ENCODE data around the gene METTL25B. TPM values are rescaled to one million over a fixed set of nuclear protein-coding genes. Genes with fewer than 3 reads are reported as not detected.

Gene METTL25B
- total RNA-seq (2014; rRNA removed; shearing (Covaris generic)) = 7.9 and 11.9 TPM in 2 replicates

- peak; percentile 90 for DNase-seq (ENCODE audit: low read depth)
Observed at GRCh38 chr1:156727926-156728598, at the start of gene METTL25B. Gene METTL25B (plus strand): TSS chr1:156728469. CDS start chr1:156729105, 636 bp downstream.

DNA sequence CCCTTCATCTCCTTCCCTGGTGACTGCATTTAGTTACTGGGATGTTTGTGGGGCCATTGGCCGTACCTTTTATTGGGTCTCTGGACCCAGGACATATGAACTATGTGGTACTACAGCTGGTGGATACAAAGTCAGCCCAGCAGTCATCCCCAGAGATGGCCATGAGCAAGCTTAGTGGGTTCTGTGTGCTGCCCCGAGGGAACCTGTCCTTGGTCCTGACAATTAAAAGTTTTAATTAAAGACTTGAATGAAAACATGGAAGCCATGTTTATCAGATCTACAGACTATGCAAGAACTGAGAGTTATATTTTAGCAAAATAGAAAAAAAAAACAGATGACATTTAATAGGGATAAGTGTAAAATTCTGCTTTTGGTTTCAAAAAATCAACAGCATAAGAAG lies 48.2 kb upstream of the METTL25B start:
- DNase-seq (ENCODE audit: low read depth) = no peak

DNA sequence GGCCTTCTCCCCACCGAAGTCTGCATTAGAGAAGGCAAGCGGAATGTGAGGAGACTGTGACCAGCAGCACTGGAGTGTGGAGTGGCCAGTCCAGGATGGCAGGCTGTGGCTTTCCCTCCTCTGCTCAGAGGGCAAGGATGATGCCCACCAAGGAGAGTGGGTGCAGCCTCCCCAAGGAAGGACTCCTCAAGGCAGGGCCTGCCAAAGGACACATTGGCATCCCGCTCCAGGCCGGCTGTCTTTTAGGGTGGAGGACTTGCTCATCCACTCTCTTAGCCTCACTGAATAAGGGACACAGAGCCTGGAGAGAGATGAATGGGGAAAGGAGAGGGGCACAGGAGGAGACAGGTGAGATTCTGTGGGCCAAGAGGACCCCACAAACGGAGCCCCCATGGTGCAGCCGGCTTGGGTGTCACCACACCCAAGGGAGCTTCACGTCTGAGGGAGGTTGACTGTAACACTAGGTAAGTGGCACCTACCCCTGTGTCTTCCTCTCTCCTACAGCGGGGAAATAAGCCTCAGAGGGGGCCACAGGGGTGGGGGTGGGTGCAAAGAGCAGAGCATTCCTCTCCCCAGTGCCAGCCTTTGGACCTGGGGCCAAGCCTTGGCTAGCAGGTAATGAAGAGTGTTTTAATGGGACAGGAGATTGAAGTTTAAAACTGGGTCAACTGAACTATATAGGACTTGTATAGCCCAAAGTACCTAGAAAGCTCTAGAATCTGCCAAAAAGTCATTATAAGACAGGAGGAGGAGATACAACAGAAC lies 46.9 kb upstream of the METTL25B start:
- no peak for DNase-seq (ENCODE audit: low read depth)

GRCh38 chr1:156682166-156682890 lies 45.9 kb upstream of the METTL25B start:
- DNase-seq (ENCODE audit: low read depth) = no peak

DNA sequence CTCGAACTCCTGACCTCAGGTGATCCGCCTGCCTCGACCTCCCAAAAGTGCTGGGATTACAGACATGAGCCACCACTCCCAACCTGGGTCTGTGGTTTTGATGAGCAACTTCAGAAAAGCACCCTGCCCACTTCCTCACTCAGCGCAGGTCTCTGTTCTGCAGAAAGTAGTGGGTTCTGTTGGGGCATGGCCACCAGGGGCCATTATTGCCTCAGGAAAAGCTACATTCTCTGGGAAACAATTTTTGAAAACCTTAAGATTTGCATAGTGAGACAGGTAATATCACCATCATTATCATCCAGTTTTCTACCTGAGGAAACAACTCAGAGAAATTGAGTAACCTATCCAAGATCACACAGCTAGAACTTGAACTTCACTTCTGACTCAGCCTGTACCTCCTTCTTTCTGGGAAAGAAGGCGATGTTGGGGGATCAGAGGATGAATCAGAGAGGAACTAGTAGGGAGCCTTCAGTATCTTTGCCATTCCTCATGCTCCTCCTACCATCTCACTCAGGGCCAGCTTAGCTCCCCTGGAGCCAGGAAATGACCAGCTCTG lies 44.0 kb upstream of the METTL25B start:
- DNase-seq (ENCODE audit: low read depth) = peak; percentile 72

- peak; percentile 90 for DNase-seq (ENCODE audit: low read depth)
Observed at GRCh38 chr1:156689035-156689952, 39.0 kb upstream of the METTL25B start.

DNA sequence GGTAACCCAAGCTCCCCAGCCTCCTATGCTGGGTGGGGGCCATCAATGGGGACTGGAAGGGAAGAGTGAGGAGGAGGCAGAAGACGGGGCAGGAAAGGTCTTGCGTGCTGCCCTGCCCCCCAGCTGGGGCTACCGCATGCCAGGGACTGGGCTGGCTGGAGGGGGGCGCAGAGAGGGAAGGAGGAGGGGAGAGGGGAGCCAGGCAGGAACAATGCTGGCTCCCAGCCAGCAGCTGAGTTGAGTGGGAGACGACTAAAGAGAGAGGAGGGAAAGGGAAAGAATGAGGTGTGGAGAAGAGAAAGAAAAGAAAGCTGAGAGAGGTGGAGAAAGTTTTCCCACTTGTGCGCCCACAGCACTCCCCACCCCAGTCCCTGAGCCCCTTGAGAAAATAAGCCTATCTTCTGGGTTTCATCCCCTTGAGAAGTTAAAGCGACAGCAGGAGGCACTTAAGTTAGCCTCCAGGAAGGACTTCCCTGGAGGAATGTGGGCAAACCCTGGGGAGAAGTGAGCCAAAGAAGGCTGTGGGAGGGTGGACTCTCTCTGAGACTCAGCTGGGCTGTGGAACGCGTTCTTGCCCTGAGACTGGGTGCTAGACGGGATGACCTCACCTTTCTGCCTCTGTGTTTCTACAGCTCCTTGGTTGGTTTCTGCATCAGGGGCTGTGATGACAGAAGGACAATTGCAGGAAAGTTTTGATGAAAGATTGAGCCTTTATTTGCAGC lies 38.2 kb upstream of the METTL25B start:
- DNase-seq (ENCODE audit: low read depth) = peak; percentile 38

DNA sequence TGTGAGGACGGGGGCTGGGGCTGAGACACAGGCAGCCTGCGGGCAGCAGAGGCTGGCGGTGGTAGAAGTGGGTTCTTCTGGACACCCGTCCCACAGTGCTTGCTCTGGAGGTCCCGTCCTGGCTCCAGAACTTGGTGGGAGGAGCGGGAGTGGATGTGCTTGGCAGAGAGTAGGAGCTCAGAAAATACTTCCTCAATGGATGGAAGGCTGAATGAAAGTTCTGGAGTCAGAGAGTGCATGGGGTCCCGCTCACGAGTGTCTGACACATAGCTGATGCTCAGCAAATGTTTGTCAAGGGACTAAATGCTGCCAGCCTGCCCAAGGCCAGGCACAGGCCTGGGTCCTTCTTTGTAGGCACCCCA lies 37.6 kb upstream of the METTL25B start:
- DNase-seq (ENCODE audit: low read depth) = no peak

DNA sequence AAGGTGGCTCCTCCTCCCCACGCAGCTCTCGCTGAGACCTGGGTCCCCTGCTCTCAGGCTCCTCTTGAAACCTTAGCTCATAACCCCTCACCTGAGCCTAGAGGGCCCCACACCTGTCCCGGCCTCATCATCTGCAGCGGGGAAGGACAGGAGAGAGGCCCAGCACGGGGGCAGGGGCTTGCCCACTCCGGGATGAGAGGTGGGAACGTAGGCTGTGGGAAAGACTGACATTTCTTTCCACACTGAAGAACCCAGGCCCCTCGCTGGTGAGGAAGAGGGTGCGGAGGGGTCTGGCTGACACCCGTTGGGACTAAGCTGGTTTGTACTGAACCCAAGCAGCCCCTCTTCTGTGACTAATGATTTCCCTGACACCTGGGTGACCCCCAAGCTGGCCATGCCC lies 37.1 kb upstream of the METTL25B start:
- no peak for DNase-seq (ENCODE audit: low read depth)

- peak; percentile 77 for DNase-seq (ENCODE audit: low read depth)
Observed at GRCh38 chr1:156691665-156692440, 36.4 kb upstream of the METTL25B start.

DNA sequence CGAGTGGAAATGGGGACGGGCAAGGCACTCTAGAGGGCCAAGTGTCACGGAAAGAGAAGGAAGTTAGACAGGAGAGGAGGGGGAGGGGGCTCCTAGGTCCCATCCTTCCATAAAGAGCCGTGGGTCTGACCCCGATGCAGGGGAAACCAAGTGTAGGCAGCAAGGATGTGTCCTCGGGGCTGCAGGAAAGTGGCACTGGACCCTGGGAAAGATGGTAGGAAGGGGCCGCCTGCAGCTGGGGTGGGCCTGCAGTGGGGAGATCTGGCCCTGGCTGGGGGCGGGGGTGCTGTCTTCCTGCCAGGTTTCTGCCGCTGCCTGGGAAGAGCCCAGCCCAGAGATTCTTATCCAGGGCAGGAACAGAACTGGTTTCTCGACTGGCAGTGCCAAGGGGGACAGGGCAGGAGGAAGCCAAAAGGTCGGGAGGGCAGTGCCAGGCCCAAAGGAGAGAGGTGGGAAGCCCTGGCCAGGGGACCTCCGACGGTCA lies 35.8 kb upstream of the METTL25B start:
- DNase-seq (ENCODE audit: low read depth) = no peak

- no peak for DNase-seq (ENCODE audit: low read depth)
Observed at GRCh38 chr1:156692925-156693847, 35.1 kb upstream of the METTL25B start.

- peak; percentile 46 for DNase-seq (ENCODE audit: low read depth)
Observed at GRCh38 chr1:156693848-156694689, 34.2 kb upstream of the METTL25B start.

- DNase-seq (ENCODE audit: low read depth) = no peak
Observed at GRCh38 chr1:156694690-156694962, 33.6 kb upstream of the METTL25B start.

DNA sequence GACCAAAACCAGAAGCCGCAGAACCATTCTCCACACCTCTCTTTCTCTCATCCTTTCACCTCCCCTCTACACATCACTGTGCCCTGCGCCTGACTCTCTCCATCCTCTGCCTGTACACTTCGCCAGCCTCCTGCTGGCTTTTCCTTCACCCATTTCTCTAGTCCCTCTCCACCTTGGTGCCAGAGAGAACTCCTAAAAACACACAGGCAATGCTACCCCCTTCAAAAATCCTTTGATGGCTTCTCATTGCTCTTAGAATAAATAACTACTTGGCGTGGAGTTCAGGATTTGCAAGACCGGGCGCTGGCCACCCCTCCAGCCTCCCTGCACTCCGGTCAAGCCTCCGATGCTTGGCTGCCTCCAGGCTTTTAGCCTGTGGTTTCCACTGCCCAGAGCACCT lies 31.5 kb upstream of the METTL25B start:
- DNase-seq (ENCODE audit: low read depth) = no peak

- DNase-seq (ENCODE audit: low read depth) = no peak
Observed at GRCh38 chr1:156697481-156697880, 30.8 kb upstream of the METTL25B start.

- DNase-seq (ENCODE audit: low read depth) = no peak
Observed at GRCh38 chr1:156698995-156699394, 29.3 kb upstream of the METTL25B start.

Measured in Daoy (cell line).